GM13976 (cell line): Measurements from ENCODE around the gene HELZ.
A peak's percentile ranks its signal among the peaks of the same experiment; 100 is the strongest.

Source experiments
- DNase-seq: peaks from one replicate; pipeline ENCODE4 v3.0.0; 2012; ENCODE audit warnings: low spot score
- CTCF ChIP-seq: IDR thresholded peaks from 2 replicates; pipeline ENCODE4 v1.5.1; 2012; ENCODE audit warnings: borderline replicate concordance, mild to moderate bottlenecking; ENCODE audit not compliant: insufficient read depth; ENCODE audit errors: extremely low read depth, missing control alignments, control extremely low read depth
- in situ Hi-C: fragments of 300-500 bp; cut with MboI; formaldehyde crosslinking; loops from one replicate; pipeline ENCODE4 v1.12.0; 2022; ENCODE audit warnings: low sequenced_read_pairs, mixed read lengths, inconsistent platforms; ENCODE audit not compliant: unreplicated experiment

Gene HELZ

GRCh38 chr17:67181825-67182224 is 63.2 kb downstream of the HELZ start:
- TF ChIP-seq CTCF: no peak
- no peak for DNase-seq
- in situ Hi-C loops: no loop called here

- DNase-seq: no peak
- in situ Hi-C loops: no loop called here
- no peak for TF ChIP-seq CTCF
Observed at GRCh38 chr17:67180275-67180674, 64.7 kb downstream of the HELZ start.

- in situ Hi-C loops: no loop called here
- DNase-seq: no peak
- no peak for TF ChIP-seq CTCF
Observed at GRCh38 chr17:67178555-67178954, 66.4 kb downstream of the HELZ start.

GRCh38 chr17:67177732-67178131 is 67.3 kb downstream of the HELZ start:
- no peak for DNase-seq
- in situ Hi-C loops: no loop called here
- no peak for TF ChIP-seq CTCF

GRCh38 chr17:67174190-67174589 is 70.8 kb downstream of the HELZ start:
- no peak for TF ChIP-seq CTCF
- no peak for DNase-seq
- in situ Hi-C loops: no loop called here

GRCh38 chr17:67171560-67171959 is 73.4 kb downstream of the HELZ start:
- in situ Hi-C loops: no loop called here
- TF ChIP-seq CTCF: no peak
- peak; percentile 63 for DNase-seq

GRCh38 chr17:67168496-67168895 is 76.5 kb downstream of the HELZ start:
- in situ Hi-C loops: no loop called here
- no peak for TF ChIP-seq CTCF
- no peak for DNase-seq
